Astrocyte of the hippocampus (primary cell): ENCODE data around the gene FRYL.
"Not testable (repeated sequence)": the region's sequence is repeated elsewhere in the genome, so short reads cannot be mapped to it uniquely, and the experiment has no call there.

Experiments
- DNase-seq: peaks from one replicate; pipeline ENCODE4 v3.0.0; 2011; ENCODE audit warnings: low read depth, low spot score

FRYL gene

GRCh38 chr4:48698029-48698971 is 81.8 kb downstream of the FRYL start:
- DNase-seq: peak; percentile 92

DNA sequence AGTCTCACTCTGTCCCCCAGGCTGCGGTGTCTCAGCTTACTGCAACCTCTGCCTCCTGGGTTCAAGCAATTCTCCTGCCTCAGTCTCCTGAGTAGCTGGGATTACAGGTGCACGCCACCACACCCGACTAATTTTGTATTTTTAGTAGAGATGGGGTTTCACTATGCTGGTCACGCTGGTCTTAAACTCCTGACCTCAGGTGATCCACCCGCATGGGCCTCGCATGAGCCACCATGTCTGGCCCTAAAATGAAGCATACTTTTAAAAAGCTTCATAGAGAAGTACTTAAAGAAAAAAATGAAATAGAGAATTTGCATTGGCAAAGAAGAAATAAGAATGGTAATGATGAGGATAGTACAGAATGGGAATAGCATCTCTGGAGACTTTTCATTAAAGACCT is 82.6 kb downstream of the FRYL start:
- DNase-seq: not testable (repeated sequence)

GRCh38 chr4:48694824-48695223 is 85.3 kb downstream of the FRYL start:
- no peak for DNase-seq

GRCh38 chr4:48693856-48694574 is 86.1 kb downstream of the FRYL start:
- DNase-seq: no peak

DNA sequence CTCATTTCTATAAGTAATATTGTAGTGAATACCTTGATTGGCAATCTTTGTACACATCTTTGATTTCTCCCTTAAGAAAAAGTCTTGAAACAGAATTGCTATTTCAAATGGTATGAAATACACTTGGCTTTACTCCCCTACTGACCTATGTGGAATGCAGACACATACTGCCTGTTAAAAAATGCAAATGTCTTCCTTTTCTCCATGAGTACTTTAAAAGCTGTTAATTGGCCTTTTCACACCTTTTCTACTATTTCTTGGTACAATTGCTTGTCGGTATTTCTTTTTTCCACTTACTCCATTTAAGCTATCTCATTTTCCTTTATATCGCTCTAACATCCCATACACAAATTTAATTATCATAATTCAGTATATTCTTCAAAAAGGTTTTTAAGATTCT is 87.2 kb downstream of the FRYL start:
- peak; percentile 27 for DNase-seq

- DNase-seq: no peak
Observed at GRCh38 chr4:48692044-48692443, 88.0 kb downstream of the FRYL start.

DNA sequence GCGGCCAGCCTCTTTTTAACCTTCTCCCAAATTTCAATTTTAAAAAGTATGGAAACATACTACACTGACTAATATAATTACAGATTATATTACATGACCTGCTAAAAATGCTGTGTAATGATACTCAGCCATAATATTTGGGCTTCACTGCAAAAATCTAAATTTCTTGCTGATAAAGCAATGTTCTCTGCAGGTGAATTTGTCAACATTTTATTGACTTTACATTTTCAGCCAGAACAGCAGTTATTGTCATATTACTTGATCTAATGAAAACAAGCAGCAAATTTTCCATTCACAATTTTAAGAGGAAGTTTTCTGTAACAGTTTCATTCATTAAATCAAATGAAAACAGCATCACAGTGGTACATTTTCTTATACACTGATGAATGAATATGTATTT is 91.1 kb downstream of the FRYL start:
- no peak for DNase-seq

DNA sequence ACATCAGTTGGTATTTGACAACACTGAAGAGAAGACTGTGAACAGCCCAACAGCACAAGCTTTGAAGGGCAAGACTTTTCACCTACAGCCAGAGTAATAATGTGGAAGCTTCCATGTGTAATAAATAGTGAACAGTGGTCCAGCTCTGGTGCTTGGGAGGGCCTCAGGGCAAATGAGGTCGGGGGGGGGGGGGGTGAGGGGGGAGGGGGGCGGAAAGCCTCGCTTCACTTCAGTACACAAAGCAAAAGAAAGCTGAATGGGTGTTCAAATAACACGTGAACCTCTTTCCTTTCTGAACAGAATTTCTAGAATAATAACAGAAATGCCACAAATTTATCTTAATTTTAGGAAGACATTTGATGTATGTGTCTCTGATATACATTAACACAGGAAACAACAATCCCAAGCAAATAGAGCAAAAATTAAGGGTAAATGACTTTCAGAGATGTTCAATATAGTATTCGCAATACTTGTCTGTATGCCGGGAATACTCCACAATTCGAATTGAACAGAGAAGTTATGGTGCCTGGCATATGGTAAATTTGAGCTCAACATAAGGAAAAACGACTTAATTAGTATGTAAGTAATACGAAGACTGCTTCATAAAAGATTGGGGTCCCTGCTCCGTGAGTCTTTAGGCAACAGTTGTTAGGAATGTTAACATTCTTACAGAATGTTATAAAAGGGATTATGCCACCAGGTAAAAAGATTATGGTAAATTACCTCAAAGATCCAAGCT is 92.6 kb downstream of the FRYL start:
- no peak for DNase-seq

GRCh38 chr4:48686369-48686768 is 93.7 kb downstream of the FRYL start:
- DNase-seq: no peak

- no peak for DNase-seq
Observed at GRCh38 chr4:48683784-48684666, 96.1 kb downstream of the FRYL start.

GRCh38 chr4:48682870-48683269 is 97.2 kb downstream of the FRYL start:
- not testable (repeated sequence) for DNase-seq

DNA sequence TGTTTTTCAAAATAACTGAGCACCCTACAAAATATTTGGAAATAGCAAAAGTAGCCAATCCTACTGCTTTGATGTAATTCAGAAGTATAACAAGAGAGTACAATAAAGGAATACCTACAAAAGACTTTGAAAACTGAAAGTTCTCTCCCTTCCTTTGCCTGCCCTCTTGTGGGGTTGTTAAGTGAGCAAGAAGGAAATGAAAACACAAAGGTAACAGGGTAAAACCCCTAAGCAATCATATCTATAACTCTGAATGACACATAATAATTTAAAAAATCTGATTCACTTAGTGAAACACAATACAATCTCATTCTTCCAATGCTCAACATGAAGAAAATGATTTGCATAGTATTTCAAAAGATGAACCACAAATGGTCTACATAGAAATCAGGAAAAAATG is 98.2 kb downstream of the FRYL start:
- DNase-seq: peak; percentile 58

DNA sequence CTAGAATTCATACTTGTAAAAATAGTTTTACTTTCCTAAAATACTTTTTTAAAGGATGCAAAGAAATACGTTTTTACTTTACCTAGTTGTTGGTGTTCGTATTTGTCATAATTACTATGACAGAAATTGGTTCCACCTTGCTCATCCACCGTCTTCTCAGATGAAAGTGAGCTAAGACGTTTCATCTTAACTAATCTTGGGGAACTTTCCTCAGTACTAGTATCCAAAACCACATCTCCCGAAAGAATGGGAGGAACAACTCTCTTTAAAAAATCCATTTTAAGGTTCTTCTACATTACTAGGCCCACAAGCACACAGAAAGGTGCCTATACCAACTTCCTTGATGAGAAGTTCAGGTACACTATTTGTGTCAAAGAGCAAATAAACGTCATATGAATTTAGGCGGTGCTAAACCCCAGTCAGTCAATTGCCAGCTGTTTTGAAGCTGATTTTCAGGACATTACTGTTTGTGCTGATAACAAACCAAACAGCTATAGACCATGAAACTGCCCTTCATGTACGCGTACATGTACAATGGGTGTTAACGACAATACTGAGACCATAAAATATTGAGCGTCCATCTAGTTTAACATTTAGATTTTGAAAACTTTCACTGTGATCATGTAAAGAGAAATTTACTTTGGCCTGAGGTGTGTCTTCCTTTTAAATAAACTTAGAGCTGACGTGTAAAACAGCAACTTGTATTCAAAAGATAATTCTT is 99.1 kb downstream of the FRYL start:
- DNase-seq: no peak

DNA sequence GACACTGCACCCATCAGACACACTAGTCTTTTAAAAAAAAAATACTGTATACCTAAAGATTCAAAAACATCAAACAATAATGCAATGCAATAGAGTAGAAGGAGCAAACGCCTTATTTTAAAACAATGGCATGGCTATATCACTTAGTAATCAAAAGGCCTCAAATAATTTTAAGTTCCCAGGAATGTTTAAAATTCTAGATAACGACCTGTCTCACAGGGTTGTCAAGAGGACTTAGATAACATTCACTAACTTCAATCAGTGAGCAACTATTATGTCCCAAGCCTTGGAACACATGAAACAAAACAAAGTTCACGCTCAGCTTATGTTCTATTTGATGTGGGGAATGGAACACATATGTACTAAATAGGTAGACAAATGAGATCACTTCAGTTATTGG is 106.5 kb downstream of the FRYL start:
- no peak for DNase-seq

DNA sequence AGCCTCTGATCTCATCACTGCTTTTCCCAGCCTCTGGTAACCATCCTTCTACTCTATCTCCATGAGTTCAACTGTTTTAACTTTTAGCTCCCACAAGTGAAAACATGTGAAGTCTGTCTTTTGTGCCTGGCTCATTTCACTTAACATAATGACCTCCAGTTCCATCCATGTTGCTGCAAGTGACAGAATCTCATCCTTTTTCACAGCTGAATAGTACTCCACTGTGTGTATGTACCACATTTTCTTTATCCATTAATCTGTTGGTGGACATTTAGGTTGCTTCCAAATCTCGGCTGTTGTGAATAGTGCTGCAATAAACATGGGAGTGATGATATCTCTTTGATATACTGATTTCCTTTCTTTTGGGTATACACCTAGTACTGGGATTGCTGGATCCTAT is 109.5 kb downstream of the FRYL start:
- DNase-seq: no peak

GRCh38 chr4:48669086-48669485 is 111.0 kb downstream of the FRYL start:
- no peak for DNase-seq

DNA sequence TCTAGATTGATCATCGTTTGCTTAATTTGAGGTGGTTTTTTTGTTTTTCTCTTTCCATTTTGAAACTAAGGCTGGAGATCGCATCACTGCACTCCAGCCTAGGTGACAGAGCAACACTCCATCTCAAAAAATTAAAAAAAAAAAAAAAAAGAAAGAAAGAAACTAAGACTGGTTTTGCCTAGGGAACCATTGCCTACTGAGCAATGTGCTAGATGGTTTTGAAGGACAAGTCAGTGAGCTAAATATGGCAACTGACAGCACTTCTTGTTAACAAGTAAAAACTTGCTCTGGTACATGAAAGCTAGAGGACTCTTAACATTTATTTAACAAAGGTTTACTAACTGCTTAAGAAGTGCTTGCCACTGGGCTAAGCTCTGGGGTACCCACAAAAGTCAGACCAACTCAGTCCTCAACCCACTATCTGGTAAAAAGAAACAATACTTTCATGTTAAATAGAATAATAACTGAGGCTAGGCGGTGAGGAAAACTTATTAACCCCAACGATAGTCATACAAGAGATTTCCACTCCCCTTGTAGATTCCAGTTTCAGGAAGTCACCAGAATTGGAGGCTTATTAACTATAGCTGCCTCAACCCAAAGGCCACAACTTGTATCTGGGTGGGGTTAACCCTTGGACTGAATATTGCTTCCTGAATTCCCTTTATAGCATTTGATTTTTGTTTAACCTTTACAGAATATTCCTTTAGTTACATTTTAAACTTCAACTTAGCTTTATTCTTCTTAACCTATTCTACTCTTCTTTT is 111.6 kb downstream of the FRYL start:
- DNase-seq: no peak

DNA sequence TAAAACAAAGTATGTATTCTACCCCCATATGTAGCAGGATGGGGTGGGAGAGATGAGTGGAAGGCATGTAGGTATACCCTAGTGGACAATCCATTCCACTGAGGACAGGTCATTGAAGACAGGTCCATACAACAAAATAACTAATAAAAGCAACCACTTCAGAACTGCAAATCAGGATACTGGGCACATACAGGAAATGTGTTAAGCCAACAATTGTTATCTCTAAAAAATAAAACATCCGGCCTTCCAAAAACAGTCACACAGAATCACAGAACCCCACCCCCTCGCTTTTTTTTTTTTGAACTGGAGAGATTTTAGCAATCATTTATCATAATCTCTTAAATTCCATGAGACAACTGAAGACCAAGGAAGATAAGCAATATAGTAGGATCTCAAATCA is 112.9 kb downstream of the FRYL start:
- DNase-seq: no peak

DNA sequence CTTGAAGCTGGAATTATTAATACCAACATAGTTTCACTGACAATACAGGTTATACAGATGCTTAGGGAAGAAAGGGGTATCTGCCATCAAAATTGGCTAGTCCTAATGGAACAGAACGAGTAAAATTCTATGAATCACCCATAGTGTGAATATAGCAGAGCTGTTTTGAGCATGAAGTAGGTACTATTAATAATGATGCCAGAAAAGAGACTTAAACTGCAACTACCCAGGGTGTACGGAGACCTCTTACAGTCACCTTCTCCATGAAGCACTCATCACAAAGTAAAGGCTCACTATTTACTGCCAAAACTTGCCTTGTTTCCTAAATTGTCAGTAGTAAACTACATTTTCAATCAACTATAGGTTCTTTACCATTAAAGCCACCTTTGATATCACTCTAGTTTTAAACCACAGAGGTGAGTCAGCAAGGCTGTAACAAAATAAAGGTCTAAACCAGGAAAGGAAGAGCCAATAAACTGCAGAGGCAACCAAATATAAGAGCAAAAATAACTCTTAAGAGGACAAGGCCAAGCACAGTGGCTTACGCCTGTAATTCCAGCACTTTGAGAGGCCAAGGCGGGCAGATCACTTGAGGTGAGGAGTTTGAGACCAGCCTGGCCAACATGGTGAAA is 114.4 kb downstream of the FRYL start:
- DNase-seq: no peak
